KG1 (cell line): ENCODE data around the gene ARL5A.
"Not testable (repeated sequence)": the region's sequence is repeated elsewhere in the genome, so short reads cannot be mapped to it uniquely, and the experiment has no call there.

Source experiments
- DNase-seq: peaks from one replicate; lab custom pipeline; 2025; lab: John Stamatoyannopoulos, UW

ARL5A gene

GRCh38 chr2:151828143-151828889 lies at the start of gene ARL5A:
Gene ARL5A, minus strand, starts transcription at chr2:151828421. Its CDS starts 245 bp downstream, at chr2:151828176.
- DNase-seq, result peak; percentile 96

- DNase-seq, result not testable (repeated sequence)
Observed at GRCh38 chr2:151875631-151876030, 47.4 kb upstream of the ARL5A start.

- no peak for DNase-seq
Observed at GRCh38 chr2:151872463-151872862, 44.2 kb upstream of the ARL5A start.

GRCh38 chr2:151869291-151869690 lies 41.1 kb upstream of the ARL5A start:
- DNase-seq, result no peak

- no peak for DNase-seq
Observed at GRCh38 chr2:151862700-151863099, 34.5 kb upstream of the ARL5A start.

- DNase-seq, result no peak
Observed at GRCh38 chr2:151861174-151861573, 33.0 kb upstream of the ARL5A start.

GRCh38 chr2:151860613-151861146 lies 32.5 kb upstream of the ARL5A start:
- DNase-seq, result no peak

- DNase-seq, result no peak
Observed at GRCh38 chr2:151860210-151860609, 32.0 kb upstream of the ARL5A start.

GRCh38 chr2:151857650-151858049 lies 29.4 kb upstream of the ARL5A start:
- no peak for DNase-seq

GRCh38 chr2:151855111-151855510 lies 26.9 kb upstream of the ARL5A start:
- DNase-seq, result no peak

GRCh38 chr2:151853070-151853758 lies 25.0 kb upstream of the ARL5A start:
- no peak for DNase-seq

GRCh38 chr2:151852260-151853069 lies 24.2 kb upstream of the ARL5A start:
- no peak for DNase-seq

- DNase-seq, result no peak
Observed at GRCh38 chr2:151851761-151852160, 23.5 kb upstream of the ARL5A start.

- DNase-seq, result no peak
Observed at GRCh38 chr2:151849413-151850010, 21.3 kb upstream of the ARL5A start.

GRCh38 chr2:151845884-151846283 lies 17.7 kb upstream of the ARL5A start:
- DNase-seq, result no peak

- no peak for DNase-seq
Observed at GRCh38 chr2:151845481-151845880, 17.3 kb upstream of the ARL5A start.

- DNase-seq, result no peak
Observed at GRCh38 chr2:151844211-151844896, 16.1 kb upstream of the ARL5A start.

- DNase-seq, result no peak
Observed at GRCh38 chr2:151843691-151844061, 15.5 kb upstream of the ARL5A start.

- DNase-seq, result no peak
Observed at GRCh38 chr2:151842830-151843690, 14.8 kb upstream of the ARL5A start.

GRCh38 chr2:151841047-151841424 lies 12.8 kb upstream of the ARL5A start:
- DNase-seq, result no peak
